HG02642 (cell line): ENCODE measurements around the gene LAMC1.

Source experiments
- ATAC-seq: cut with Tn5 transposase; IDR thresholded peaks from one replicate; pipeline ENCODE4 v1.9.1; 2021; ENCODE audit warnings: mild to moderate bottlenecking; ENCODE audit not compliant: unreplicated experiment, poor library complexity

LAMC1 gene

DNA sequence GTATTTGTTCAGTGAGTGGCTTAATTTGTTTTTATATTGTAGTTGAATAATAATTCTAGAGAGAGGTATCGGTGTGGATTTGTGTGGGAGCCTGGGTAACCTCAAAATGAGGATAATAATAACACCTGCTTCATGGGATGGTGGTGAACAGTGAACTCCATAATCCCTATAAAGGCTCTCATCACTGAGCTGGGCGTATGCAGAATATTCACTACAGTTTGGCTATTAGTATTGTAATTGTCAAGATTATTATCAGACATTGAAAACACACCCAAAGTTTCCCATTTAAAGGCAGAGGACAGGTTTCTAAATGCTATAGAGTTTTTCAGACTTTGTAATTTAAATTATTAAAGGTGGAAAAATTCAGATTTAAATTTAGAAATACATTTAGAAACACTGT is 155.8 kb downstream of the LAMC1 start:
- no peak for ATAC-seq

GRCh38 chr1:183180218-183180617 is 157.0 kb downstream of the LAMC1 start:
- peak; percentile 48 for ATAC-seq

GRCh38 chr1:183180634-183181056 is 157.4 kb downstream of the LAMC1 start:
- peak; percentile 72 for ATAC-seq

DNA sequence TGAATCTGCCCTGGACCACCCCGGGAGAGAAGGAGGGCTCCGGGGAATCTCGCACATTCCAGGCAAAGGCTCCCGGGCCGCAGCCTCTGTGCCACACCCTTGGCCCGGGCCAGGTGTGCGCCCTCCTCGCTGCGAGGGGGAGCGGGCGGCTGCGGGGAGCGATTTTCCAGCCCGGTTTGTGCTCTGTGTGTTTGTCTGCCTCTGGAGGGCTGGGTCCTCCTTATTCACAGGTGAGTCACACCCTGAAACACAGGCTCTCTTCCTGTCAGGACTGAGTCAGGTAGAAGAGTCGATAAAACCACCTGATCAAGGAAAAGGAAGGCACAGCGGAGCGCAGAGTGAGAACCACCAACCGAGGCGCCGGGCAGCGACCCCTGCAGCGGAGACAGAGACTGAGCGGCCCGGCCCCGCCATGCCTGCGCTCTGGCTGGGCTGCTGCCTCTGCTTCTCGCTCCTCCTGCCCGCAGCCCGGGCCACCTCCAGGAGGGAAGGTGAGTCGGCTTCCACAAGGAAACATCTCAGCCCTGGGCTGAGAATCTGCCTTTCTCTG is 162.8 kb downstream of the LAMC1 start, which contains the start of gene LAMC2:
Gene LAMC2, plus strand, starts transcription at position 324 of the 550 bp plus-strand sequence. Its CDS starts 89 bp downstream, at position 413.
- no peak for ATAC-seq

DNA sequence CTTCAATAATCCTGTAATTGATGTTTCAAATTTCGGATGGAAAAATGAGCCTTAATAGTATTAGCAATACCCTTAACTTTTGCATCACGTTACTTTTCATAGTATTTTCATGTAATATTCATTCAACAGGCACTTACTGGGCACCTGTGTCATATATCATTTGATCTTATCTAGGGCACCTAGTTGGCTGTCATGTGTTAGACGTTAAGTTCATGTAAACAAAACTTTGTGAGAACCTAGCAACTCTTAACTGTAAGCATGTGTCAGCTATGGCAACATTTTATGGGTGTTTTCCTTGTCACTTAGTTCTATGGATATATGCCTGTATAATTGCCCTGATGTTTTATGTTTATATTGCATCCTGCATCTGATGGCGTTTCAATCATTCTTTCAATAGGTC is 163.6 kb downstream of the LAMC1 start:
- no peak for ATAC-seq

GRCh38 chr1:183188240-183188639 is 165.0 kb downstream of the LAMC1 start:
- ATAC-seq = no peak

DNA sequence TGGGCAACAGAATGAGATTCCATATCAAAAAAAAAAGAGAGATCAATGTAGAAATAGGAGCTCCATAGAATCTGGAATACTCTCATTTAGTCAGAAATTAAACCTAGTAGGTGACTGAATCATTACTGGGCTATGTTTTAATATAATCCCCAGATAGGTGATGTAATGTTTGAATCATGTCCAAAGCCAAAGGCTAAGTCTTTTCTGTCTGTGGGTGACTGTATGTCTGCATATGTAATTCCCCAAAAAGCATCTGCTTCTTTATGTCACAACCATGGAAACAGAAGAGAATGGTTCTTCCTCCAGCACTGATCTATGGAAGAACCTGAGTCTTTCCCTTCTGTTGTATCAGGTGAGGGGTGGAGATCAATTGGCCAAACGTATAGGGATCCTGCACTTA is 168.6 kb downstream of the LAMC1 start:
- no peak for ATAC-seq

DNA sequence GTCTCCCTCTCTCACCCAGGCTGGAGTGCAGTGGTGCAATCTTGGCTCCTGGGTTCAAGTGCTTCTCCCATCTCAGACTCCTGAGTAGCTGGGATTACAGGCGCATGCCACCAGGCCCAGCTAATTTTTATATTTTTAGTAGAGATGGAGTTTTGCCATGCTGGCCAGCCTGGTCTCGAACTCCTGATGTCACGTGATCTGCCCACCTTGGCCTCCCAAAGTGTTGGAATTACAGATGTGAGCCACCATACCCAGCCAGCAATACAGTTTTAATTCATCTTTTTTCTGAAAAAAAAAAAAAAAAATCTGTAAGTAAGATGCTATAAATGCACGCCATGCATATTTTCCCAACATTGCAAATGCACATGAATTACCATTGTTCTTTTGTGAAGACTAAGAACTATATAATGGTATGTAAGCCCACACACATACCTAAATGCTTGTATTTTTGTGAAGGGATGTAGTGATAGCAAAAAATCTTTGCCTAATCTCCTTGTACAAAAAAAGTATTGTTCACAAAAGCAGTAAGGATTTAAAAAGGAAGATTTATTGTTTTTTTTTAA is 170.8 kb downstream of the LAMC1 start:
- no peak for ATAC-seq

DNA sequence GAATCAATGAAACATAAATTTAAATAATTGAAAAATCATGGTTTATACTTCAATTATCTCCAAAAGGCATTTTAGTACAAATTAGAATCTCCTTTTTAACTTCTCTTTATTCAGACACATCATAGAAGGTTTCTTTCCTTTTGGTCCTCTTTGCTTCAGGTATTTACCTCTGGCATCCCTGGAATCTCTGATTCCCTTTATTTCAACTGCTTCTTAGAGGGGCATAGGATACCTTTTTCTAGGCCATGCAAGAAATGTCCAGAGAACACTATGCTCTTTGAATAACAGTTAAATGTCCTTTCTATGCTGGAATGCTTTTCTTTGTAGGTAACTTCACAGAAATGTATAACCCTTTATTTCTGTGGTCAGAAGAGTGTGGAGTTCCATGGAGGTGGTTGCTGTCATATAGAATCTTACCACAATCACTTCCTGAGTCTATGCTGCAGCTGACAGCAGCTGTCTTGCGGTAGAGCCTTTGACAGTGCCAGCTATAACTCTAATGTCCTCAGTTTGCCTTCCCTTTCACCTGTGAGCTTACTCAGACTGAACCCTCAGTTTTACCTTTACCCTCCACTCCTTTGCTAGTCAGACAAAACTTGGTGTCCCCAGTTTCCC is 171.4 kb downstream of the LAMC1 start:
- ATAC-seq = peak; percentile 93

GRCh38 chr1:183195142-183195574 is 171.9 kb downstream of the LAMC1 start:
- ATAC-seq = peak; percentile 58
